SK-N-SH (cell line): ENCODE data around the gene ZDHHC14.

ENCODE experiments used
- GABPA ChIP-seq: IDR thresholded peaks from 2 replicates; pipeline ENCODE4 v1.4.0; 2012; ENCODE audit warnings: low read depth, mild to moderate bottlenecking
- POLR2AphosphoS5 ChIP-seq: IDR thresholded peaks from 2 replicates; pipeline ENCODE4 v1.6.1; 2012; ENCODE audit warnings: low read depth, low read length
- RAD21 ChIP-seq: IDR thresholded peaks from 2 replicates; pipeline ENCODE4 v1.6.1; 2012; ENCODE audit warnings: mild to moderate bottlenecking, low read length
- SIN3A ChIP-seq: IDR thresholded peaks from 2 replicates; pipeline ENCODE4 v1.6.1; 2012; ENCODE audit warnings: low read depth, mild to moderate bottlenecking, low read length, moderate library complexity, borderline replicate concordance
- TF ChIP-seq, protein P1 (sequence below): fragments of 200-600 bp; sonication (generic); IDR thresholded peaks from 2 replicates; pipeline ENCODE4 v1.6.1; 2017; ENCODE audit warnings: antibody characterized with exemption, mild to moderate bottlenecking, moderate library complexity

DNA sequence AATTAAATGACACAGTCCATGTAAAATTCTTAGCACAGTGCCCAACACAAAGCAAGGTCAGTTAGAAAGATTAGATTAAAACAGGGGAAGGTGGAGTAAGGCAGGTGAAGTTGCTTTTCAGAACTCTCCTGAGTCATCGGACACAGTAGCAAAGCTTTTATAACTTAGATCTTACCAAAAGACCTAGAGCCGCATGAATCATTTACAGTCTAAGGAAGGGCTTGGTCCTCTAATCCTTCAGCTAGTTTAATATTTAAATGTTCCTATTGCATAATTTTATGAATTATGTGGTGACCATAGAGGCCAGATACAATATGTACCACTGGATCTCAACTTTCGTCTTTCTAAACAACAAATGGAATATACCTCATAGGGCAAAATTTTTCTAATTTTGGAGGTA lies 240.0 kb downstream of the ZDHHC14 start:
- TF ChIP-seq GABPA (no peak), SIN3A (no peak), POLR2AphosphoS5 (no peak), RAD21 (no peak)
- TF ChIP-seq, protein P1, sequence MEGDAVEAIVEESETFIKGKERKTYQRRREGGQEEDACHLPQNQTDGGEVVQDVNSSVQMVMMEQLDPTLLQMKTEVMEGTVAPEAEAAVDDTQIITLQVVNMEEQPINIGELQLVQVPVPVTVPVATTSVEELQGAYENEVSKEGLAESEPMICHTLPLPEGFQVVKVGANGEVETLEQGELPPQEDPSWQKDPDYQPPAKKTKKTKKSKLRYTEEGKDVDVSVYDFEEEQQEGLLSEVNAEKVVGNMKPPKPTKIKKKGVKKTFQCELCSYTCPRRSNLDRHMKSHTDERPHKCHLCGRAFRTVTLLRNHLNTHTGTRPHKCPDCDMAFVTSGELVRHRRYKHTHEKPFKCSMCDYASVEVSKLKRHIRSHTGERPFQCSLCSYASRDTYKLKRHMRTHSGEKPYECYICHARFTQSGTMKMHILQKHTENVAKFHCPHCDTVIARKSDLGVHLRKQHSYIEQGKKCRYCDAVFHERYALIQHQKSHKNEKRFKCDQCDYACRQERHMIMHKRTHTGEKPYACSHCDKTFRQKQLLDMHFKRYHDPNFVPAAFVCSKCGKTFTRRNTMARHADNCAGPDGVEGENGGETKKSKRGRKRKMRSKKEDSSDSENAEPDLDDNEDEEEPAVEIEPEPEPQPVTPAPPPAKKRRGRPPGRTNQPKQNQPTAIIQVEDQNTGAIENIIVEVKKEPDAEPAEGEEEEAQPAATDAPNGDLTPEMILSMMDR, result no peak
